Inflammatory macrophage (primary cell): ENCODE results near the gene KCNAB1.

Source experiments
- DNase-seq, 2 donors: peaks; one replicate each; pipeline ENCODE4 v3.0.0-alpha.2; 2020 to 2022

KCNAB1 gene

GRCh38 chr3:156509189-156510174, 389.1 kb downstream of the KCNAB1 start:
- peak; percentile 35 to 65 for DNase-seq

- no peak for DNase-seq
Measured at GRCh38 chr3:156511987-156512677, 391.8 kb downstream of the KCNAB1 start.

DNA sequence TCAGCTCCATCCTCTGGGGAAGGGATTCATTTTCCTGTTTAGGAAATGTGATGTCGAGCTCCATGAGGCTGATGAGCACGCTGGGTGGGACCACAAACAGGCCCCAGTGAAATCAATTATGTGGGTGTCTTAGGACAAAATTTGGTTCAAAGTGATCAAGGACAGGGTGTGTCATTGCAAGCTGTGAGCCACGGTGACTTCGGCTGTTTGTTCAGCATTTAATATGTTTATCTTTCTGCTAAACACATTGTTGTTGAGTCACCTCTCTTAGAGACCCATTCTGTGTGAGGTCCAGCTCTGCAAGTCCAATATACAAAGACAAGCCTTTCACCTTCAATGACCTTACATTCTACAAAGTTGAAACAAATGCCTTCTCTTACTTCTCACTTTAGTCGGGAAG, 393.2 kb downstream of the KCNAB1 start:
- no peak for DNase-seq

DNA sequence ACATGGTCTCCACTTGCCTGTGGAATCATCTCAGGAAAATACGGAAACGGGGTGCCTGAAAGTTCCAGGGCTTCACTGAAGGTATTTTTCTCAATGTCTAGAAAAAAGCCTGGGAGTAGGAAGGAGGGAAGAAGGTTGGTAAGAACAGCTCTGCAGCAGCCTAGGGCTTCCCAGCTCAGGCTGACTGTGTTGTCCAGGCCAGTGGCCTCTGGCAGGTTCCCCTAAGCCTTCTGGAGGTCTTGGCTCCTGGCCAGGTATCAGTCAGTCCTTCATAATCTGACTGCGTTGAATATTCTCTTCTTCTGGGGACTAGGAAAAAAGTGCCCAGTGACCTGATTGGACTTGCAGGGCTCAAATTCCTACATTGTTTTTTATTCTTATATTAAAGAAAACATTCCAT, 395.9 kb downstream of the KCNAB1 start:
- no peak for DNase-seq

DNA sequence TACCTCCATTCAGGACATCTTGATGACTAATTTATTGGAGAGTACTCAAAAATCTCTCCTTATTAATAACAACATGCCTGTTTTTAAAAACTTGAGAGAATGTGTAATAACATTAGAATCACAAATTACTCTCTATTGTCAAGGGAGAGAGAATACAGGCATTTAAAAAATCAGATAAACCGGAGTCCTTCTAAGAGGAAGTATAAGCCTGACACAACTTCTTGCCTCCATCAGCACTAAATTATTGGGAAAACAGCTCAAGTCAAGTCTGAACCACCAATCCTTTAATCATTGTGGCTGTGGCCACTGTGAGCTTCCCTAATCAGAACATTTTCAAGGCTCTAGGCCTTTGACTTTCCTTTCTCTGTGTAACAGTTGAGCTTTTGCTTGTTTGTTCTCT, 396.6 kb downstream of the KCNAB1 start:
- DNase-seq: peak; percentile 46 to 64

DNA sequence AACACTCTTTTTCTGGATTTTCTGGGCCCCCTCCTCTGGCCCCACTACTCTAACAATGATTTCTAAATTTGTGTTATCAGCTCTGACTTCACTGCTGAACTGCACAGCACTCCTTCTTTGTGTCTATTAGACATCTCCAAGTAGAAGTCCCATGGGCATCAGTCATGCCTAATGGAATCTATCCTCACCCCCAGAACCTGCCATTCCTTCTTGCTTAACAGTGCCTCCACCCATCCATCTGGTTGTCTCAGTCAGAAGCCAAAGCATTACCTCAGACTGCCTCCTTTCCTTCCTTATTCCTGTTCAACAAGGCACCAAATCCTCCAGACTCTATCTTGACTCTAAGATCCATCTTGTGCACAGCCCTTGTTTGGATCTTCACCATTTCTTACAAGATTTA, 398.3 kb downstream of the KCNAB1 start:
- DNase-seq: peak in 1 of 2 donors; percentile 6

- DNase-seq: no peak
Measured at GRCh38 chr3:156519758-156520162, 399.4 kb downstream of the KCNAB1 start.

DNA sequence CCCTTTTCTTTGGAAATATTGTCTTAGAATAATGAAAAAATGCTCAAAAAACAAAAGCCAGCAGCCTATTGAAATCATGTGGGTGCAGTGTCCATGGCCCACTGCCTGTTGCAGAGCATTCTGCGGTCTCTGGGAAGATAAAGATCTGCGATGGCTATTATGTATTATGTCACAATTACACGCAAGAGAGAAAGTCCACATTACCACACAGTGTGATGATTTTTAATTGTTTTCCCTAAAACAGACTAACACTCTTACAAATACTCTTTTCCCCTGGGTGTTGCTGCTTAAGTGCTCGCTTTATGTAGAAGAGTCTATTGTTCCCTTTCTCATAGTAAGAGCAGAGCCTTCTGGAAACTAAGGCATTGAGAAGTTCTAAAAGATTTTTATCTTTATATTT, 402.3 kb downstream of the KCNAB1 start:
- DNase-seq: no peak

GRCh38 chr3:156525808-156526207, 405.4 kb downstream of the KCNAB1 start:
- DNase-seq: no peak

GRCh38 chr3:156527060-156527459, 406.7 kb downstream of the KCNAB1 start:
- DNase-seq: no peak

GRCh38 chr3:156530980-156531379, 410.6 kb downstream of the KCNAB1 start:
- no peak for DNase-seq

GRCh38 chr3:156532730-156533129, 412.4 kb downstream of the KCNAB1 start:
- DNase-seq: no peak

DNA sequence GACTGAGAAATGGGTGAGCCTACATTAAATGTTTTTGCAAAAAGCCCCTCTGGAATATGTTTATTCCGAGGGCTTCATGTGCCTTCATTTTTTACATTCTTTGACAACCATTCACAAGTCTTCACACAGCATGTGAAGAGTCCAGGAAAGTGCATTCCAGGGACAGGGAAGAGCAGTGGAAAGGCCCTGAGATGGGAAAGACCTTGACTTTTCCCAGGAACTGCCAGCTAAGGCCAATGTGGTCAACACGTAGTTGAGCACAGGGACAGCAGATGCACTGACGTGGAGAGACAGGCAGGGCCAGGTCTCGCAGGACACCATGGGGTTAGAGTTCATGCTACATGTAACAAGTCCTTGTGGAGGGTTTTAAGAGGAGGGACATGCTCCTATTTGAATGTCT, 412.8 kb downstream of the KCNAB1 start:
- no peak for DNase-seq

GRCh38 chr3:156535162-156535627, 414.8 kb downstream of the KCNAB1 start:
- DNase-seq: peak; percentile 86 to 92

GRCh38 chr3:156535798-156536197, 415.4 kb downstream of the KCNAB1 start:
- no peak for DNase-seq

DNA sequence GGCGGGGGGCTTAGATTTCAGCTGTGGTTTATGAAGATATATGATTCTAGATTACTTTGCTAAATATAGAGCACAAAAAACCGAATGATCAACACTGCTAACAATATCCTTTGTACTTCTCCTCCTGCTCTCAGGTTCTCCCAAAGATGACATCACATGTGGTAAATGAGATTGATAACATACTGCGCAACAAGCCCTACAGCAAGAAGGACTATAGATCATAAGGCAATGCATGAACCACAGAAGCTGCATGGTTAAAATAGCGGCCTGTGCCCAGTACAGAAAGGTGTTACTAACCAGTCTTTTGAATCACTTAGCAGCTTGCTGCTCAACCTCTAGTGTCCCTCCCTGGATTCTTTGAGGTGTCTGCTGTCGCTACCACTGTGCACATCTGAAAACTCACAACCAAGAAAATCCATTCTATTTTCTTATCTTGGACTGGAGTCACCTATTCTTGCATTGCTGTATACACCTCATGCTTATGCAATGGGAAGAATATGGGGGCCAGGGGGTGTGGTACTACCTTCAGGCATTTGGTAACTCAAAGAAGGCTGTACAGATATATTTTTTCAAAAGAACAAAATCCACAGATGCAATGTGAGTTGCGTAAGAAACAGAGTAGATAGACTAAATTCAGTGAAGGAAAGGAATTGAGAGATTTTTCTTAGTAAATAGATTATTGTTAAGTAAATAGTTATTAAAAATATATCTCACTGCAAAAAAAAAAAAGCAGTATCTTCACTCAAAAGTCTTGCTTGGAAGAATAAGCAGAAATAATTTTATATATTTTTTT, 416.3 kb downstream of the KCNAB1 start:
- no peak for DNase-seq

DNA sequence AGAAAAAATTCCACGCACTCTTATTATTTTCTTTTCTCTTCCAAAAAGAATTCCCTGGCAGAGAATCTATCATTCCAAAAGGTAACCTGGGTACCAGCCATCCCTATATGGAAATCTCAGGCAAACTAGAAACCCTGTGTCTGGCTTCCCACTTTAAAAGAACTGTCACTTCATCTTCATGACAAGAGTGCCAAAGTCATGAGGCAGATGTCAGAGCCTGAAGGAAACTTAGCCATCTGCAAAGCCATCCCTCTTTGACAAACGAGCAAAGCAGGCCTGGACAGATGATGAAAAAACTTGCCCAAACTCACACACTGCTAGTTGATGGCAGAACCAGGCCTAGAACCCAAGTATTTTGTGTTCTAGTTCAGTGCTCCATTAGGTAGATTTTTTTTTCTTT, 418.7 kb downstream of the KCNAB1 start:
- no peak for DNase-seq

GRCh38 chr3:156539802-156540201, 419.4 kb downstream of the KCNAB1 start:
- no peak for DNase-seq

- DNase-seq: no peak
Measured at GRCh38 chr3:156542101-156543042, 422.0 kb downstream of the KCNAB1 start.

GRCh38 chr3:156543043-156543555, 422.7 kb downstream of the KCNAB1 start:
- no peak for DNase-seq

- DNase-seq: no peak
Measured at GRCh38 chr3:156547637-156548036, 427.3 kb downstream of the KCNAB1 start.
